K562 (cell line): ENCODE results near the gene TMC6. TPM values are rescaled to one million over a fixed set of nuclear protein-coding genes. Genes with fewer than 3 reads are reported as not detected.

Experiments used
- ATAC-seq: fragments of 200-7000 bp; cut with Tn5 transposase; 3 replicates; pipeline ENCODE4 v1.9.1; 2020; ENCODE audit warnings: moderate library complexity
- BruUV-seq: library from RNA; stranded (reverse); fragments of 400-500 nt; replicated peaks from 2 replicates; lab custom pipeline; 2021; lab: Mats Ljungman, UMichigan
- CTCF ChIA-PET: fragments of 300-600 bp; formaldehyde crosslinking; extraction: SDS; loops from one replicate; lab custom pipeline; 2021; ENCODE audit warnings: low intra/inter-chr PET ratio; lab: Yijun Ruan, JAX
- POLR2A ChIA-PET: fragments of 300-600, 350-650 bp; sonication (Branson Sonifier 250); formaldehyde crosslinking; extraction: SDS; loops from one replicate; lab custom pipeline; 2021; ENCODE audit warnings: antibody characterized with exemption, inconsistent platforms; lab: Yijun Ruan, JAX
- DNase-seq, 4 experiments: peaks; one replicate each; pipeline versions ENCODE4 v3.0.0 to v3.0.0-alpha.2; 2011 to 2018; ENCODE audit warnings: low spot score in 3 of 4, mixed read lengths in 3 of 4; ENCODE audit errors: extremely low read depth in 1 of 4
- FAIRE-seq: peaks from 2 replicates; lab custom pipeline; 2011; peaks lifted over from hg19 to GRCh38; lab: Jason Lieb, UNC
- H2AFZ ChIP-seq: 2 replicates; pipeline ENCODE4 v1.6.0; 2011; ENCODE audit warnings: low read depth, low read length, control low read depth, inconsistent platforms
- H3K27ac ChIP-seq: fragments of 200-600 bp; 3 replicates; pipeline ENCODE4 v1.8.0; 2011; ENCODE audit warnings: low read depth, mild to moderate bottlenecking, control low read depth, inconsistent platforms, low read length, moderate library complexity, mixed read lengths; ENCODE audit errors: extremely low read depth
- H3K27me3 ChIP-seq, 2 experiments: fragments of 300-600 bp in 1 of 2; 2 replicates in 1 of 2; 3 replicates in 1 of 2; pipeline versions ENCODE4 v1.6.0 to v1.8.0; 2011; ENCODE audit warnings: inconsistent platforms in 2 of 2, low read length in 2 of 2, mild to moderate bottlenecking in 1 of 2, mixed read lengths in 1 of 2, moderate library complexity in 1 of 2; ENCODE audit not compliant: control insufficient read depth in 2 of 2, insufficient read depth in 2 of 2
- H3K36me3 ChIP-seq: fragments of 300-600 bp; 3 replicates; pipeline ENCODE4 v1.8.0; 2011; ENCODE audit warnings: mild to moderate bottlenecking, low read length, inconsistent platforms; ENCODE audit not compliant: control insufficient read depth, insufficient read depth
- H3K4me1 ChIP-seq, 2 experiments: fragments of 200-600 bp in 1 of 2; replicated peaks in 1 of 2; 2 replicates in 1 of 2; 3 replicates in 1 of 2; pipeline versions ENCODE4 v1.5.1 to v1.8.0; 2011; ENCODE audit warnings: inconsistent platforms in 2 of 2, low read length in 2 of 2, mild to moderate bottlenecking in 1 of 2, mixed read lengths in 1 of 2, moderate library complexity in 1 of 2; ENCODE audit not compliant: control insufficient read depth in 2 of 2, insufficient read depth in 2 of 2
- H3K4me2 ChIP-seq: 2 replicates; pipeline ENCODE4 v1.6.1; 2011; ENCODE audit warnings: low read length, control low read depth, inconsistent platforms, mixed read lengths; ENCODE audit not compliant: insufficient read depth
- H3K4me3 ChIP-seq: fragments of 200-600 bp; sonication (generic), shearing (Covaris generic); 2 replicates; pipeline ENCODE4 v1.5.1; 2016; ENCODE audit warnings: control low read depth, inconsistent platforms
- H3K79me2 ChIP-seq: fragments of 200-600 bp; 3 replicates; pipeline ENCODE4 v1.8.0; 2011; ENCODE audit warnings: low read length, inconsistent platforms; ENCODE audit not compliant: control insufficient read depth, insufficient read depth
- H3K9ac ChIP-seq, 2 experiments: 2 replicates each; pipeline versions ENCODE4 v1.6.0 to v1.6.1; 2011; ENCODE audit warnings: low read depth in 2 of 2, low read length in 2 of 2, control low read depth in 1 of 2, inconsistent platforms in 1 of 2, mild to moderate bottlenecking in 1 of 2, mixed read lengths in 1 of 2; ENCODE audit not compliant: insufficient read depth in 1 of 2
- H3K9me1 ChIP-seq: one replicate; pipeline ENCODE4 v1.6.0; 2011; ENCODE audit warnings: inconsistent platforms, mild to moderate bottlenecking, low read length, moderate library complexity; ENCODE audit not compliant: control insufficient read depth, insufficient read depth
- H3K9me3 ChIP-seq: replicated peaks from 2 replicates; pipeline ENCODE4 v1.5.1; 2011; ENCODE audit warnings: low read depth, low read length, inconsistent platforms; ENCODE audit not compliant: control insufficient read depth, insufficient read depth
- H4K20me1 ChIP-seq: replicated peaks from 2 replicates; pipeline ENCODE4 v1.6.1; 2011; ENCODE audit warnings: low read length, inconsistent platforms, mixed read lengths; ENCODE audit not compliant: control insufficient read depth, insufficient read depth
- CHCHD3 ChIP-seq: fragments of 250-450 bp; sonication (Bioruptor Pico); IDR thresholded peaks from 2 replicates; pipeline ENCODE4 v2.1.2; 2022; ENCODE audit warnings: mild to moderate bottlenecking
- HIVEP1 ChIP-seq: fragments of 250-450 bp; sonication (Bioruptor Pico); IDR thresholded peaks from 2 replicates; pipeline ENCODE4 v1.4.0; 2020; ENCODE audit warnings: mild to moderate bottlenecking
- LEF1 ChIP-seq: fragments of 450-650 bp; IDR thresholded peaks from 2 replicates; pipeline ENCODE4 v1.6.1; 2016; ENCODE audit warnings: mild to moderate bottlenecking
- SAP30 ChIP-seq: fragments of 200-600 bp; sonication (generic); IDR thresholded peaks from 2 replicates; pipeline ENCODE4 v1.6.1; 2012; ENCODE audit warnings: borderline replicate concordance, low read depth, mild to moderate bottlenecking, moderate library complexity, low read length, control low read depth, inconsistent platforms; ENCODE audit not compliant: insufficient read depth, poor library complexity, severe bottlenecking
- WGBS: fragments of 100-300 bp; shearing (Covaris generic); methylation state at CpG from one replicate; pipeline ENCODE4 v1.1.6; 2016; ENCODE audit warnings: low coverage, mixed read lengths; ENCODE audit not compliant: insufficient coverage; ENCODE audit errors: missing lambda C conversion rate; 5-methylcytosine and 5-hydroxymethylcytosine counted together
- in situ Hi-C: fragments of 300-500 bp; cut with MboI; formaldehyde crosslinking; loops from 4 replicates; pipeline ENCODE4 v1.15.0; 2018; ENCODE audit warnings: inconsistent platforms, mixed read lengths
- intact Hi-C: fragments of 100-400 bp; cut with micrococcal nuclease; formaldehyde crosslinking; loops from 2 replicates; pipeline ENCODE4 v1.14.2; 2022
- polyA plus RNA-seq, 8 experiments: library from polyadenylated mRNA; depleted of rRNA in 4 of 8; stranded (reverse) in 5 of 8; unstranded in 3 of 8; fragments of >200 nt; fragmentation: Nextera tagmentation in 2 of 8; fragmentation: Illumina TruSeq in 1 of 8; extraction: Ambion mirVana in 2 of 8; extraction: Trizol in 1 of 8; gene quantifications; 2 replicates each; pipeline versions ENCODE4 v1.2.1 to v1.2.3, GENCODE V29; 2011 to 2014; ENCODE audit warnings: inconsistent platforms in 1 of 8, missing spikeins in 1 of 8
- total RNA-seq, 7 experiments: library from RNA; depleted of rRNA in 6 of 7; stranded (reverse); fragments of >200 nt in 6 of 7; fragmentation: Illumina TruSeq in 2 of 7; extraction: Trizol in 2 of 7; gene quantifications; 2 replicates each; pipeline versions ENCODE4 v1.2.1 to v1.2.3, GENCODE V29; 2011 to 2021; ENCODE audit warnings: low replicate concordance in 1 of 7
- TF ChIP-seq, protein P1 (sequence below): fragments of 450-650 bp; formaldehyde crosslinking; IDR thresholded peaks from 2 replicates; pipeline ENCODE4 v1.4.0; 2022; ENCODE audit warnings: missing genetic modification characterization
- TF ChIP-seq, protein P2 (sequence below): fragments of 250-450 bp; sonication (Bioruptor Pico); IDR thresholded peaks from 2 replicates; pipeline ENCODE4 v1.8.0; 2021; ENCODE audit warnings: moderate library complexity, mild to moderate bottlenecking, inconsistent platforms
- TF ChIP-seq, protein P3 (sequence below), 2 experiments: fragments of 450-650 bp; IDR thresholded peaks; 2 replicates each; pipeline ENCODE4 v1.6.1; 2018; ENCODE audit warnings: mild to moderate bottlenecking in 2 of 2, low read depth in 1 of 2; ENCODE audit not compliant: partially characterized antibody in 2 of 2

TMC6 gene
- total and polyA plus RNA-seq, 9 of the 15 experiments (the other 6 are each of a cell fraction or from before 2014, with no cell fraction given), result 4.1 to 351 (median 66.9) TPM

DNA sequence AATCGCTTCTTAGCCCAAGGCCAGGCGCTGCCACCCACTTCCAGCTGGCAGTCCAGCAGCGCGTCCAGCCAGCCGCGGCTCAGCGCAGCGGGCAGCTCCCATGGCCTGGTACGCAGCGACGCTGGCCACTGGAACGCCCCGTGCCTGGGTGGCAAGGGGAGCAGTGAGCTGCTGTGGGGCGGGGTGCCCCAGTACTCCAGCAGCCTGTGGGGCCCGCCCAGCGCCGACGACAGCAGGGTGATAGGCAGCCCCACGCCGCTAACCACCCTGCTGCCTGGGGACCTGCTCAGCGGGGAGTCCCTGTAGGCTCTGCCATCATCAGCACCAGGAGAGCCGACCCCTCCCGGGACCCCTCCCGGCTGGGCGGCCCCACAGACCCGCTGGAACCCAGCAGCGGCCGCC lies 24.0 kb downstream of the TMC6 start (continued):
- TF ChIP-seq, protein P1, sequence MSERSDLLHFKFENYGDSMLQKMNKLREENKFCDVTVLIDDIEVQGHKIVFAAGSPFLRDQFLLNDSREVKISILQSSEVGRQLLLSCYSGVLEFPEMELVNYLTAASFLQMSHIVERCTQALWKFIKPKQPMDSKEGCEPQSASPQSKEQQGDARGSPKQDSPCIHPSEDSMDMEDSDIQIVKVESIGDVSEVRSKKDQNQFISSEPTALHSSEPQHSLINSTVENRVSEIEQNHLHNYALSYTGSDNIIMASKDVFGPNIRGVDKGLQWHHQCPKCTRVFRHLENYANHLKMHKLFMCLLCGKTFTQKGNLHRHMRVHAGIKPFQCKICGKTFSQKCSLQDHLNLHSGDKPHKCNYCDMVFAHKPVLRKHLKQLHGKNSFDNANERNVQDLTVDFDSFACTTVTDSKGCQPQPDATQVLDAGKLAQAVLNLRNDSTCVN (CRISPR knock-in tag), result no peak

- Histone ChIP-seq H2AFZ (no peak overlapping the region), H3K9ac (no peak overlapping the region), H3K4me3 (no peak overlapping the region), H3K36me3 (peaks cover 32% of the 10 kb centered on the region; the same call in 2 of the 3 replicates), H3K27ac (no peak overlapping the region), H3K9me1 (no peaks in the 10 kb centered on the region), H4K20me1 (no peaks in the 10 kb centered on the region), H3K4me2 (no peak overlapping the region), H3K9me3 (peaks cover 7% of the 10 kb centered on the region), H3K4me1 (peaks cover 0 to 13% of the 10 kb centered on the region in 2 experiments; a peak in 3 of 5 replicates), H3K27me3 (no peaks in the 10 kb centered on the region), H3K79me2 (no peaks in the 10 kb centered on the region)
- intact Hi-C loops (no loop called here), in situ Hi-C loops (no loop called here)
- ChIA-PET POLR2A (interaction anchor here (0.6 to 0.7 kb wide), 2 partner anchors 74 to 834 kb away, joined by 3 read pairs; no protein-coding TSS in a partner anchor), CTCF (no interaction called here)
- FAIRE-seq, result peak; percentile 19
- no peak for ATAC-seq
- no TSS peak for BruUV-seq
- DNase-seq, result no peak
- 26% methylated on average over 4 of the region's 4 CpGs for WGBS
- TF ChIP-seq CHCHD3 (CRISPR knock-in tag), result no peak
- TF ChIP-seq HIVEP1 (CRISPR knock-in tag), result no peak
- TF ChIP-seq, protein P2, sequence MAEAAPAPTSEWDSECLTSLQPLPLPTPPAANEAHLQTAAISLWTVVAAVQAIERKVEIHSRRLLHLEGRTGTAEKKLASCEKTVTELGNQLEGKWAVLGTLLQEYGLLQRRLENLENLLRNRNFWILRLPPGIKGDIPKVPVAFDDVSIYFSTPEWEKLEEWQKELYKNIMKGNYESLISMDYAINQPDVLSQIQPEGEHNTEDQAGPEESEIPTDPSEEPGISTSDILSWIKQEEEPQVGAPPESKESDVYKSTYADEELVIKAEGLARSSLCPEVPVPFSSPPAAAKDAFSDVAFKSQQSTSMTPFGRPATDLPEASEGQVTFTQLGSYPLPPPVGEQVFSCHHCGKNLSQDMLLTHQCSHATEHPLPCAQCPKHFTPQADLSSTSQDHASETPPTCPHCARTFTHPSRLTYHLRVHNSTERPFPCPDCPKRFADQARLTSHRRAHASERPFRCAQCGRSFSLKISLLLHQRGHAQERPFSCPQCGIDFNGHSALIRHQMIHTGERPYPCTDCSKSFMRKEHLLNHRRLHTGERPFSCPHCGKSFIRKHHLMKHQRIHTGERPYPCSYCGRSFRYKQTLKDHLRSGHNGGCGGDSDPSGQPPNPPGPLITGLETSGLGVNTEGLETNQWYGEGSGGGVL (CRISPR knock-in tag), result no peak
- TF ChIP-seq SAP30, result no peak
- no peak for TF ChIP-seq LEF1
- TF ChIP-seq, protein P3, sequence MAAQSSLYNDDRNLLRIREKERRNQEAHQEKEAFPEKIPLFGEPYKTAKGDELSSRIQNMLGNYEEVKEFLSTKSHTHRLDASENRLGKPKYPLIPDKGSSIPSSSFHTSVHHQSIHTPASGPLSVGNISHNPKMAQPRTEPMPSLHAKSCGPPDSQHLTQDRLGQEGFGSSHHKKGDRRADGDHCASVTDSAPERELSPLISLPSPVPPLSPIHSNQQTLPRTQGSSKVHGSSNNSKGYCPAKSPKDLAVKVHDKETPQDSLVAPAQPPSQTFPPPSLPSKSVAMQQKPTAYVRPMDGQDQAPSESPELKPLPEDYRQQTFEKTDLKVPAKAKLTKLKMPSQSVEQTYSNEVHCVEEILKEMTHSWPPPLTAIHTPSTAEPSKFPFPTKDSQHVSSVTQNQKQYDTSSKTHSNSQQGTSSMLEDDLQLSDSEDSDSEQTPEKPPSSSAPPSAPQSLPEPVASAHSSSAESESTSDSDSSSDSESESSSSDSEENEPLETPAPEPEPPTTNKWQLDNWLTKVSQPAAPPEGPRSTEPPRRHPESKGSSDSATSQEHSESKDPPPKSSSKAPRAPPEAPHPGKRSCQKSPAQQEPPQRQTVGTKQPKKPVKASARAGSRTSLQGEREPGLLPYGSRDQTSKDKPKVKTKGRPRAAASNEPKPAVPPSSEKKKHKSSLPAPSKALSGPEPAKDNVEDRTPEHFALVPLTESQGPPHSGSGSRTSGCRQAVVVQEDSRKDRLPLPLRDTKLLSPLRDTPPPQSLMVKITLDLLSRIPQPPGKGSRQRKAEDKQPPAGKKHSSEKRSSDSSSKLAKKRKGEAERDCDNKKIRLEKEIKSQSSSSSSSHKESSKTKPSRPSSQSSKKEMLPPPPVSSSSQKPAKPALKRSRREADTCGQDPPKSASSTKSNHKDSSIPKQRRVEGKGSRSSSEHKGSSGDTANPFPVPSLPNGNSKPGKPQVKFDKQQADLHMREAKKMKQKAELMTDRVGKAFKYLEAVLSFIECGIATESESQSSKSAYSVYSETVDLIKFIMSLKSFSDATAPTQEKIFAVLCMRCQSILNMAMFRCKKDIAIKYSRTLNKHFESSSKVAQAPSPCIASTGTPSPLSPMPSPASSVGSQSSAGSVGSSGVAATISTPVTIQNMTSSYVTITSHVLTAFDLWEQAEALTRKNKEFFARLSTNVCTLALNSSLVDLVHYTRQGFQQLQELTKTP (IDR thresholded peaks at IDR 0.05; ENCODE audit: low read depth in 1 of 2, partially characterized antibody in 2 of 2), result no peak
These were observed 25.2 kb downstream of the TMC6 start for GRCh38 chr17:78103311-78103710.
